ENCODE data around the gene MBNL1. TPM values are rescaled to one million over a fixed set of nuclear protein-coding genes. Genes with fewer than 3 reads are reported as not detected.
A peak's percentile ranks its signal among the peaks of the same experiment; 100 is the strongest.

Gene MBNL1
- total and polyA plus RNA-seq, 2 of the 13 experiments (the other 11 are each of a cell fraction or from before 2014, with no cell fraction given), result 27.1 to 55.4 TPM

- Histone ChIP-seq H3K4me2 (ENCODE audit: low read depth, low read length) (peak overlapping the region; percentile 72), H2AFZ (ENCODE audit: low read length) (no peak overlapping the region), H3K27ac (ENCODE audit: extremely low read length, insufficient read depth, low read length) (peak overlapping the region; percentile 69), H3K9ac (ENCODE audit: insufficient read depth, low read depth, low read length) (no peak overlapping the region), H3K79me2 (ENCODE audit: insufficient read depth, low read length) (no peaks in the 10 kb centered on the region), H3K9me3 (ENCODE audit: low read length) (no peaks in the 10 kb centered on the region), H3K36me3 (replicated peaks in 1 of 2; ENCODE audit: control insufficient read depth in 1 of 2, insufficient read depth in 2 of 2, low read length in 2 of 2) (no peaks in the 10 kb centered on the region), H3K4me1 (ENCODE audit: insufficient read depth, low read length) (peaks cover 22% of the 10 kb centered on the region), H4K20me1 (ENCODE audit: insufficient read depth, low read length) (no peaks in the 10 kb centered on the region), H3K27me3 (ENCODE audit: control insufficient read depth in 1 of 2, insufficient read depth in 2 of 2, low read length in 2 of 2) (no peaks in the 10 kb centered on the region), H3K4me3 (replicated peaks in 1 of 3; ENCODE audit: insufficient read depth in 1 of 3, low read depth in 2 of 3, low read length in 3 of 3) (0 out of 6 replicates have a peak overlapping the region, but pooled peaks of 1 of the 3 experiments have one; percentile 19)
- intact Hi-C loops (cut with micrococcal nuclease; ENCODE audit: unreplicated experiment), result no loop called here
- ChIA-PET POLR2A (interaction anchor here (0.8 kb wide), 1 partner anchor 25 kb away, joined by 4 read pairs; the partner anchor contains the start of gene MBNL1), CTCF (ENCODE audit: low intra/inter-chr PET ratio, low total read pairs) (no interaction called here)
- no peak; the same call in 2 of the 3 replicates for ATAC-seq
- no peak for FAIRE-seq
- in situ Hi-C loops (cut with HindIII; ENCODE audit: extremely low pct_ligation_motif_present, low pct_unique_long_range_greater_than_20kb), result no loop called here
- WGBS (ENCODE audit: low lambda C conversion rate), result 80% methylated on average over 10 of the region's 10 CpGs
- no peak for DNase-seq (ENCODE audit: low spot score)
- no TSS peak for BruUV-seq (replicated peaks)
- TF ChIP-seq SUZ12 (IDR thresholded peaks at IDR 0.05; ENCODE audit: low read depth, low read length) (no peak), ZKSCAN5 (CRISPR knock-in tag; IDR thresholded peaks at IDR 0.05) (no peak), ZNF33A (CRISPR knock-in tag; IDR thresholded peaks at IDR 0.05; ENCODE audit: borderline replicate concordance) (no peak), RXRA (CRISPR knock-in tag; IDR thresholded peaks at IDR 0.05) (no peak), GTF2F1 (IDR thresholded peaks at IDR 0.05; ENCODE audit: low read length) (no peak), SIN3A (IDR thresholded peaks at IDR 0.05; ENCODE audit: borderline replicate concordance, low read depth, low read length) (no peak), ZNF580 (CRISPR knock-in tag; IDR thresholded peaks at IDR 0.05; ENCODE audit: borderline replicate concordance, low read depth) (no peak), SAP130 (CRISPR knock-in tag; IDR thresholded peaks at IDR 0.05; ENCODE audit: low read depth) (no peak), THAP8 (CRISPR knock-in tag; IDR thresholded peaks at IDR 0.05; ENCODE audit: borderline replicate concordance) (no peak), ZNF414 (CRISPR knock-in tag; IDR thresholded peaks at IDR 0.05) (no peak), FOXP1 (IDR thresholded peaks at IDR 0.05) (no peak), FOXP1 (CRISPR knock-in tag; IDR thresholded peaks at IDR 0.05) (no peak), ZBTB37 (CRISPR knock-in tag; IDR thresholded peaks at IDR 0.05) (no peak), ZNF788 (CRISPR knock-in tag; IDR thresholded peaks at IDR 0.05; ENCODE audit: borderline replicate concordance) (no peak), HNF4G (IDR thresholded peaks at IDR 0.05; ENCODE audit: borderline replicate concordance, low read depth, low read length) (no peak), HNF4G (CRISPR knock-in tag; IDR thresholded peaks at IDR 0.05; ENCODE audit: borderline replicate concordance, low read depth) (no peak), ZNF441 (CRISPR knock-in tag; IDR thresholded peaks at IDR 0.05; ENCODE audit: borderline replicate concordance) (no peak), ZBTB14 (CRISPR knock-in tag; IDR thresholded peaks at IDR 0.05) (no peak), KDM6A (CRISPR knock-in tag; IDR thresholded peaks at IDR 0.05; ENCODE audit: low read depth) (no peak)
These were observed 24.8 kb upstream of the MBNL1 start for GRCh38 chr3:152243721-152244516.
